HepG2 (cell line): ENCODE data around the gene XPR1. TPM values are rescaled to one million over a fixed set of nuclear protein-coding genes. Genes with fewer than 3 reads are reported as not detected.

Source experiments
- CC2D1A ChIP-seq: sonication (generic); formaldehyde crosslinking; IDR thresholded peaks from 2 replicates; pipeline ENCODE4 v1.8.1; 2023; ENCODE audit warnings: mild to moderate bottlenecking, missing genetic modification reagents
- KLF9 ChIP-seq: IDR thresholded peaks from 2 replicates; pipeline ENCODE4 v1.6.1; 2016; ENCODE audit warnings: low read depth
- NFE2 ChIP-seq: sonication (generic); formaldehyde crosslinking; IDR thresholded peaks from 2 replicates; pipeline ENCODE4 v1.4.0; 2020; ENCODE audit warnings: missing genetic modification reagents
- PAF1 ChIP-seq: IDR thresholded peaks from 2 replicates; pipeline ENCODE4 v1.6.1; 2016; ENCODE audit warnings: missing genetic modification reagents, missing compliant biosample characterization
- PCBP2 ChIP-seq: fragments of 200-400 bp; formaldehyde crosslinking; optimal IDR thresholded peaks from 2 replicates; pipeline ENCODE3; 2018; ENCODE audit warnings: low read length, low read depth; ENCODE audit not compliant: poor library complexity, severe bottlenecking
- RFX1 ChIP-seq: fragments of 450-650 bp; IDR thresholded peaks from 2 replicates; pipeline ENCODE4 v1.6.1; 2017
- SETDB1 ChIP-seq: sonication (generic); formaldehyde crosslinking; IDR thresholded peaks from 2 replicates; pipeline ENCODE4 v1.5.1; 2020; ENCODE audit warnings: missing genetic modification reagents, mild to moderate bottlenecking, borderline replicate concordance
- SIX4 ChIP-seq: sonication (generic); formaldehyde crosslinking; IDR thresholded peaks from 2 replicates; pipeline ENCODE4 v1.4.0; 2020; ENCODE audit warnings: missing genetic modification reagents
- SNAPC2 ChIP-seq: sonication (generic); formaldehyde crosslinking; IDR thresholded peaks from 2 replicates; pipeline ENCODE4 v1.8.1; 2022; ENCODE audit warnings: mild to moderate bottlenecking, missing genetic modification reagents
- TERF1 ChIP-seq: sonication (generic); formaldehyde crosslinking; IDR thresholded peaks from 2 replicates; pipeline ENCODE4 v1.8.0; 2022; ENCODE audit warnings: mild to moderate bottlenecking, missing genetic modification reagents, moderate library complexity
- THAP11 ChIP-seq: IDR thresholded peaks from 2 replicates; pipeline ENCODE4 v1.6.1; 2016; ENCODE audit warnings: missing biosample characterization, missing genetic modification reagents
- TOPORS ChIP-seq: sonication (generic); formaldehyde crosslinking; IDR thresholded peaks from 2 replicates; pipeline ENCODE4 v1.8.0; 2023; ENCODE audit warnings: mild to moderate bottlenecking, missing genetic modification reagents
- ZBTB34 ChIP-seq: sonication (generic); formaldehyde crosslinking; IDR thresholded peaks from 2 replicates; pipeline ENCODE4 v1.8.0; 2022; ENCODE audit warnings: mild to moderate bottlenecking, missing genetic modification reagents
- ZBTB37 ChIP-seq: sonication (generic); formaldehyde crosslinking; IDR thresholded peaks from 2 replicates; pipeline ENCODE4 v1.4.0; 2020; ENCODE audit warnings: mild to moderate bottlenecking, missing genetic modification reagents
- ZEB1 ChIP-seq: IDR thresholded peaks from 2 replicates; pipeline ENCODE4 v1.6.1; 2012; ENCODE audit warnings: mild to moderate bottlenecking, low read depth, inconsistent platforms; ENCODE audit not compliant: insufficient replicate concordance
- ZFP36 ChIP-seq: fragments of 150-350 bp; IDR thresholded peaks from 2 replicates; pipeline ENCODE4 v1.6.1; 2018; ENCODE audit warnings: borderline replicate concordance, low read length, low read depth; ENCODE audit not compliant: partially characterized antibody
- ZKSCAN8 ChIP-seq: IDR thresholded peaks from 2 replicates; pipeline ENCODE4 v1.6.1; 2016; ENCODE audit warnings: borderline replicate concordance, missing genetic modification reagents, missing compliant biosample characterization
- ZMYM3 ChIP-seq: sonication (generic); formaldehyde crosslinking; IDR thresholded peaks from 2 replicates; pipeline ENCODE4 v1.5.1; 2020; ENCODE audit warnings: mild to moderate bottlenecking, missing genetic modification reagents
- ZNF431 ChIP-seq: sonication (generic); formaldehyde crosslinking; IDR thresholded peaks from 2 replicates; pipeline ENCODE4 v1.9.0; 2022; ENCODE audit warnings: missing genetic modification reagents, low read depth, mild to moderate bottlenecking, borderline replicate concordance
- ZNF512 ChIP-seq: sonication (generic); formaldehyde crosslinking; IDR thresholded peaks from 2 replicates; pipeline ENCODE4 v1.4.0; 2020; ENCODE audit warnings: mild to moderate bottlenecking, missing genetic modification reagents
- ZNF614 ChIP-seq: IDR thresholded peaks from 2 replicates; pipeline ENCODE4 v1.6.1; 2018; ENCODE audit warnings: missing biosample characterization, missing genetic modification reagents, inconsistent platforms, borderline replicate concordance
- ZNF761 ChIP-seq: sonication (generic); formaldehyde crosslinking; conservative IDR thresholded peaks from 2 replicates; pipeline ENCODE4 v1.4.0; 2020; ENCODE audit warnings: mild to moderate bottlenecking, missing genetic modification reagents
- polyA plus RNA-seq, 8 experiments: library from polyadenylated mRNA; depleted of rRNA in 3 of 8; stranded (reverse) in 7 of 8; unstranded in 1 of 8; fragments of >200 nt; fragmentation: Illumina TruSeq in 4 of 8; extraction: Trizol in 4 of 8; gene quantifications; 2 replicates each; pipeline versions ENCODE4 v1.2.1 to v1.2.3, GENCODE V29; 2011 to 2016; ENCODE audit warnings: low read depth in 4 of 8, missing spikeins in 1 of 8, mixed read lengths in 1 of 8; ENCODE audit not compliant: insufficient read depth in 1 of 8
- total RNA-seq, 5 experiments: library from RNA; depleted of rRNA; stranded (reverse); fragments of >200 nt; fragmentation: Illumina TruSeq; extraction: Trizol; gene quantifications; 2 replicates each; pipeline ENCODE4 v1.2.3, GENCODE V29; 2016; ENCODE audit warnings: low read depth in 1 of 5

The XPR1 gene
- total and polyA plus RNA-seq, 2 of the 13 experiments (the other 11 are each of a cell fraction or from before 2014, with no cell fraction given): 22.3 to 23.6 TPM

- TF ChIP-seq NFE2 (no peak), ZBTB34 (CRISPR knock-in tag) (no peak), ZBTB37 (CRISPR knock-in tag) (no peak), THAP11 (no peak), KLF9 (no peak), ZNF512 (CRISPR knock-in tag) (no peak), ZNF614 (CRISPR knock-in tag) (no peak), SNAPC2 (no peak; the same call in 1 of the 2 replicates), ZNF761 (CRISPR knock-in tag) (peak; percentile 84; the same call in 1 of the 2 replicates), RFX1 (peak; percentile 78), PCBP2 (no peak), TOPORS (CRISPR knock-in tag) (no peak), ZFP36 (no peak), ZNF431 (no peak), ZMYM3 (CRISPR knock-in tag) (no peak; the same call in 1 of the 2 replicates), PAF1 (CRISPR knock-in tag) (no peak), SETDB1 (no peak), CC2D1A (CRISPR knock-in tag) (no peak), TERF1 (CRISPR knock-in tag) (no peak), SIX4 (no peak), ZEB1 (no peak), ZKSCAN8 (CRISPR knock-in tag) (0 out of 2 replicates have a peak, but pooled peaks have one; percentile 3)
Observed at GRCh38 chr1:180631766-180632325, at the start of gene XPR1 (continued).
